Stimulated activated naive CD8-positive, alpha-beta T cell treated with anti-CD3 and anti-CD28 coated beads, Interleukin-15, Interleukin-2, amounts not matched to agents 100 U/mL and 50 U/mL, for 24 hours (primary cell): ENCODE data around the gene CERS6.

Experiments used
- ATAC-seq: fragments of 150-1000 bp; cut with Tn5 transposase; one replicate; pipeline ENCODE4 v1.10.0; 2021
- DNase-seq: peaks from one replicate; pipeline ENCODE4 v3.0.0; 2021

Gene CERS6

GRCh38 chr2:168443818-168444217 lies 12.3 kb upstream of the CERS6 start:
- DNase-seq (no peak), ATAC-seq (no peak)

- ATAC-seq: no peak
- DNase-seq: no peak
Observed at GRCh38 chr2:168445960-168446359, 10.1 kb upstream of the CERS6 start.

- DNase-seq: no peak
- ATAC-seq: no peak
Observed at GRCh38 chr2:168448980-168449379, 7.1 kb upstream of the CERS6 start.

- ATAC-seq (no peak), DNase-seq (no peak)
Observed at GRCh38 chr2:168449419-168449818, 6.7 kb upstream of the CERS6 start.

- DNase-seq (no peak), ATAC-seq (no peak)
Observed at GRCh38 chr2:168450171-168450570, 5.9 kb upstream of the CERS6 start.

GRCh38 chr2:168450732-168451131 lies 5.3 kb upstream of the CERS6 start:
- DNase-seq (no peak), ATAC-seq (no peak)

GRCh38 chr2:168452781-168453180 lies 3.3 kb upstream of the CERS6 start:
- ATAC-seq (no peak), DNase-seq (no peak)

GRCh38 chr2:168453404-168453803 lies 2.7 kb upstream of the CERS6 start:
- DNase-seq (no peak), ATAC-seq (no peak)

- peak; percentile 33 for ATAC-seq
Observed at GRCh38 chr2:168454737-168455644, 1.1 kb upstream of the CERS6 start.

GRCh38 chr2:168456521-168457189 lies 583 bp downstream of the CERS6 start:
- DNase-seq (peak; percentile 62), ATAC-seq (peak; percentile 25)

More at GRCh38 chr2:168454737-168455644, 1.1 kb upstream of the CERS6 start:
- no peak for DNase-seq

- ATAC-seq (no peak), DNase-seq (no peak)
Observed at GRCh38 chr2:168457190-168457895, 1.3 kb downstream of the CERS6 start.

- ATAC-seq (no peak), DNase-seq (no peak)
Observed at GRCh38 chr2:168458139-168458538, 2.1 kb downstream of the CERS6 start.

- no peak for DNase-seq
- no peak for ATAC-seq
Observed at GRCh38 chr2:168459256-168459655, 3.2 kb downstream of the CERS6 start.

GRCh38 chr2:168460571-168460970 lies 4.5 kb downstream of the CERS6 start:
- DNase-seq: no peak

GRCh38 chr2:168461178-168461941 lies 5.3 kb downstream of the CERS6 start:
- ATAC-seq: no peak
- DNase-seq: no peak

More at GRCh38 chr2:168460571-168460970, 4.5 kb downstream of the CERS6 start:
- ATAC-seq: no peak

GRCh38 chr2:168461942-168462331 lies 5.9 kb downstream of the CERS6 start:
- DNase-seq (no peak), ATAC-seq (no peak)

- DNase-seq: no peak
- no peak for ATAC-seq
Observed at GRCh38 chr2:168462543-168463045, 6.5 kb downstream of the CERS6 start.

- no peak for DNase-seq
- ATAC-seq: peak; percentile 62
Observed at GRCh38 chr2:168465594-168465993, 9.5 kb downstream of the CERS6 start.

GRCh38 chr2:168466190-168466737 lies 10.2 kb downstream of the CERS6 start:
- DNase-seq (no peak), ATAC-seq (no peak)

GRCh38 chr2:168466834-168467565 lies 10.9 kb downstream of the CERS6 start:
- ATAC-seq: peak; percentile 21
- DNase-seq: no peak

GRCh38 chr2:168467729-168468128 lies 11.7 kb downstream of the CERS6 start:
- DNase-seq: no peak
- ATAC-seq: no peak
